Measurements from ENCODE around the gene RANBP3L. TPM values are rescaled to one million over a fixed set of nuclear protein-coding genes. Genes with fewer than 3 reads are reported as not detected.
"Not testable (repeated sequence)": the region's sequence is repeated elsewhere in the genome, so short reads cannot be mapped to it uniquely, and the experiment has no call there.

RANBP3L gene, protein sequence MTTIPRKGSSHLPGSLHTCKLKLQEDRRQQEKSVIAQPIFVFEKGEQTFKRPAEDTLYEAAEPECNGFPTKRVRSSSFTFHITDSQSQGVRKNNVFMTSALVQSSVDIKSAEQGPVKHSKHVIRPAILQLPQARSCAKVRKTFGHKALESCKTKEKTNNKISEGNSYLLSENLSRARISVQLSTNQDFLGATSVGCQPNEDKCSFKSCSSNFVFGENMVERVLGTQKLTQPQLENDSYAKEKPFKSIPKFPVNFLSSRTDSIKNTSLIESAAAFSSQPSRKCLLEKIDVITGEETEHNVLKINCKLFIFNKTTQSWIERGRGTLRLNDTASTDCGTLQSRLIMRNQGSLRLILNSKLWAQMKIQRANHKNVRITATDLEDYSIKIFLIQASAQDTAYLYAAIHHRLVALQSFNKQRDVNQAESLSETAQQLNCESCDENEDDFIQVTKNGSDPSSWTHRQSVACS
- total RNA-seq, result 0.10 TPM

DNA sequence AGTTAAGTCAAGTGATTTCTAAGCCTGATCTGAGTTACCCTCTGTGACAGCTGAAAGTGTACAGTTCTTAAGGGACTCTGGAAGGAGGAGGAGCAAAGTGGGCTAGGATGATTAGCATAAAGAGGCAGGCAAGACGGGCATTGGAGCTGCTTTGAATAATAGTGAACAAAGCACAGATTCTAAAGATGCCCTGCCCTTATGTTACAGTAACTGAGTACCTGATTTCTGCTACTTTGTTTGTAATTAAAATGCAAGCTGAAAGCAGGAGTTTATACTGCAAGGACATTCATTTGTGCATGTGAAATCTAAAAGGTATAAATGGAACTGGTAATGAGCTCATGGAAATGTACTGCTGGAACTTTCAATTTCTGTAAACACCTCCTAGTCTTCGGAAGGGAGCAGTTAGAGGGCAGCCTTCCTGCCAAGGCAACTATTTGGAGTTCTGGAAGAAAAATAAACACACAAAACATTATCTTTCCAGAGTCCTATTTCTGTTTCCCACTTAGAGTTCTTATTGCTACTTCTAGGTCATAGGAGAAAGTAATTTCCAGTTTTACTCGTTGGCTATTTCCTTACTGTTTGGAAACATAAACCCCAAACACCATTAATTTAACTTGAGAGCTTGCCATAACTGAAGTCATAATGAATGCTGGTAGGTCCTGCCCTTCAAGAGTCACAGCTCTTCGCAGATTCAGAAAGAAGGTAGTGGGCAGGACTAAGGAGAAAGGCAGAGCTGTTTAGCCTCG, at the start of gene RANBP3L:
Gene RANBP3L, minus strand, starts transcription at position 45 of the 746 bp plus-strand sequence. CDS start 486 bp downstream, outside the sequence.
- Histone ChIP-seq H3K4me1 (ENCODE audit: insufficient read depth, low read length) (no peaks in the 10 kb centered on the region), H3K27me3 (ENCODE audit: insufficient read depth, low read length) (no peaks in the 10 kb centered on the region), H3K4me3 (ENCODE audit: low read length) (no peak within 1 kb of the TSS), H3K9me3 (ENCODE audit: low read depth, low read length) (no peaks in the 10 kb centered on the region)

DNA sequence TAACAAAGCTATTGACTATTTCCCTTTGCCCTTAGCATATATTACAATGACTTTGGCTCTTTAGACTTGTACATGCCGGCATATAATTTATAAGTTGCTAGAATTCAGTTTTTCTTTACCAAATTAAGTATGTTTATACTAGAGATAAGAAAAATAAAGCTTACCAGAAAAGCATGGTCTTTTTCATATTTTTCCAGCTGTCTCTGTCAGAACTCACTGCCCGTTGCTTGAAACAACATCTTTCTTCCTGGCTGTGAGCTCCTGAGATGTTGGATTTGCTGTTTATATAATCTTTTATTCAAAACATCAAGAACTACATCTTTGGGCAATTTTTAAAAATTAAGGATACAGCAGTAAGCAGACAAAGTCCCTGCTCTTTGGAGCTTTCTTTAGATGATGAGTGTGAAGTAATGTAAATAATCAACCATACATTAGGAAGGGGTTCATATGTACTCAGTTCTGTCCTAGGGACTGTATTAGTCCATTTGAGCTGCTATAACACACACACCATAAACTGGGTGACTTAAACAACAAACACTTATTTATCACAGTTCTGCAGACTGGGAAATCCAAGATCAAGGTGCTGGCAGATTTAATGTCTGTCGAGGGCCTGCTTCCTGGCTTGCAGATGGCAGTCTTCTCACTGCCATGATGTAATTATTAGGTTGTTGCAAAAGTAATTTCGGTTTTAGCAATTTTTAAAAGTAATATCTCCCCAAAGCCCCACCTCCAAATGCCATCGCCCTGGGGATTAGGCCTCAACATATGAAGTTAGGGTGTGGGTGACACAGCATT, 45.4 kb upstream of the RANBP3L start:
- no peaks in the 10 kb centered on the region for H3K9me3 ChIP-seq (ENCODE audit: low read depth, low read length)
- H3K27me3 ChIP-seq (ENCODE audit: insufficient read depth, low read length), result no peaks in the 10 kb centered on the region
- H3K4me3 ChIP-seq (ENCODE audit: low read length), result no peak overlapping the region
- no peaks in the 10 kb centered on the region for H3K4me1 ChIP-seq (ENCODE audit: insufficient read depth, low read length)

- Histone ChIP-seq H3K9me3 (ENCODE audit: low read depth, low read length) (no peaks in the 10 kb centered on the region), H3K4me1 (ENCODE audit: insufficient read depth, low read length) (no peaks in the 10 kb centered on the region), H3K4me3 (ENCODE audit: low read length) (no peak overlapping the region), H3K27me3 (ENCODE audit: insufficient read depth, low read length) (no peaks in the 10 kb centered on the region)
These were observed 43.2 kb upstream of the RANBP3L start for GRCh38 chr5:36344899-36345298.

- not testable (repeated sequence) for H3K9me3 ChIP-seq (ENCODE audit: low read depth, low read length); H3K4me3 ChIP-seq (ENCODE audit: low read length); H3K27me3 ChIP-seq (ENCODE audit: insufficient read depth, low read length); H3K4me1 ChIP-seq (ENCODE audit: insufficient read depth, low read length)
These were observed 40.0 kb upstream of the RANBP3L start for GRCh38 chr5:36341720-36342119.

DNA sequence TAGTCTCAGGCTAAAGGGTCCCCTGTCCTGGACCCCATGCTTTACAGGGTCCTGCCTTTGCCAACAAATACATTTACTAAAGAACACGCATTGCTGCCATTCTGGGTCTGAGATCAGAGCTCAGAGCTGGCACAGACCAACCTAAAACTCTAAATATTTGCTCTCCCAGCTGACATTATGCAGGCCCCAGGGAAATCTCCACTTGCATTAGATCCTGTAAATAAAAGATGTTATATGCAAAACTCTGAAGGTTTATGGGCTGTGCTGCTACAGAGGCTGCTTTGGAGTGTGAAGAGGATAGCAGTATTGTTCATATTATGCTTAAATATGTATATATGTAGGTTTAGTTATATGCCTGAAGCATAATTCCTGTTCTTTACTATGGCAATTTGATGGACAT, 35.9 kb upstream of the RANBP3L start:
- H3K4me3 ChIP-seq (ENCODE audit: low read length), result no peak overlapping the region
- H3K27me3 ChIP-seq (ENCODE audit: insufficient read depth, low read length), result no peaks in the 10 kb centered on the region
- no peaks in the 10 kb centered on the region for H3K9me3 ChIP-seq (ENCODE audit: low read depth, low read length)
- H3K4me1 ChIP-seq (ENCODE audit: insufficient read depth, low read length), result no peaks in the 10 kb centered on the region

GRCh38 chr5:36334315-36334714, 32.6 kb upstream of the RANBP3L start:
- Histone ChIP-seq H3K4me3 (ENCODE audit: low read length) (no peak overlapping the region), H3K9me3 (ENCODE audit: low read depth, low read length) (no peaks in the 10 kb centered on the region), H3K27me3 (ENCODE audit: insufficient read depth, low read length) (no peaks in the 10 kb centered on the region), H3K4me1 (ENCODE audit: insufficient read depth, low read length) (no peaks in the 10 kb centered on the region)

- H3K27me3 ChIP-seq (ENCODE audit: insufficient read depth, low read length); H3K4me3 ChIP-seq (ENCODE audit: low read length); H3K4me1 ChIP-seq (ENCODE audit: insufficient read depth, low read length); H3K9me3 ChIP-seq (ENCODE audit: low read depth, low read length): not testable (repeated sequence)
These were observed 31.0 kb upstream of the RANBP3L start for GRCh38 chr5:36332720-36333119.

DNA sequence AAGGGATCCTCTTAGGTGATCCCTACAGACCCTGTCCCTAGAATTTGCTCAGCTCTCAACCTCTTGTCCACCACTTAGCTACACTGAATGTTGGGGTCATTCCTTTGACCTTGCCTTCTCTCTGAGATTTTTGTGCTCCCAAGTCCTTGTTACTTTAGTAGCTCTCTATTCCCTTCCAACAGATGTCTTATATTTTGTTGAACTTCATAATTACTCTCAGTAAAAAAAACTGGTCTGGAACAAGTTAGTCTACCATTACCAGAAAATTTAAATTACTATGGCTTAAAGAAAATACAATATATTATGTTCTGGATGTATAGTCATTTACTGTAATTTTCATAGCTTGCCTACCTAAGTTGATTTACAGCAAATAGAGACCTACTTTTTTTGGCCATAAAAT, 23.5 kb upstream of the RANBP3L start:
- Histone ChIP-seq H3K4me3 (ENCODE audit: low read length) (no peak overlapping the region), H3K4me1 (ENCODE audit: insufficient read depth, low read length) (no peaks in the 10 kb centered on the region), H3K9me3 (ENCODE audit: low read depth, low read length) (no peaks in the 10 kb centered on the region), H3K27me3 (ENCODE audit: insufficient read depth, low read length) (no peaks in the 10 kb centered on the region)

GRCh38 chr5:36323926-36324781, 22.5 kb upstream of the RANBP3L start:
- Histone ChIP-seq H3K4me3 (ENCODE audit: low read length) (no peak overlapping the region), H3K27me3 (ENCODE audit: insufficient read depth, low read length) (no peaks in the 10 kb centered on the region), H3K9me3 (ENCODE audit: low read depth, low read length) (no peaks in the 10 kb centered on the region), H3K4me1 (ENCODE audit: insufficient read depth, low read length) (no peaks in the 10 kb centered on the region)

GRCh38 chr5:36312953-36313672, 11.4 kb upstream of the RANBP3L start:
- H3K4me1 ChIP-seq (ENCODE audit: insufficient read depth, low read length), result no peaks in the 10 kb centered on the region
- H3K9me3 ChIP-seq (ENCODE audit: low read depth, low read length), result no peaks in the 10 kb centered on the region
- H3K27me3 ChIP-seq (ENCODE audit: insufficient read depth, low read length), result no peaks in the 10 kb centered on the region
- no peak overlapping the region for H3K4me3 ChIP-seq (ENCODE audit: low read length)

GRCh38 chr5:36311956-36312355, 10.3 kb upstream of the RANBP3L start:
- no peaks in the 10 kb centered on the region for H3K9me3 ChIP-seq (ENCODE audit: low read depth, low read length)
- H3K27me3 ChIP-seq (ENCODE audit: insufficient read depth, low read length), result no peaks in the 10 kb centered on the region
- H3K4me1 ChIP-seq (ENCODE audit: insufficient read depth, low read length), result no peaks in the 10 kb centered on the region
- no peak overlapping the region for H3K4me3 ChIP-seq (ENCODE audit: low read length)

- H3K27me3 ChIP-seq (ENCODE audit: insufficient read depth, low read length), result no peaks in the 10 kb centered on the region
- no peak overlapping the region for H3K4me3 ChIP-seq (ENCODE audit: low read length)
- no peaks in the 10 kb centered on the region for H3K4me1 ChIP-seq (ENCODE audit: insufficient read depth, low read length)
- H3K9me3 ChIP-seq (ENCODE audit: low read depth, low read length), result no peaks in the 10 kb centered on the region
These were observed 8.4 kb upstream of the RANBP3L start for GRCh38 chr5:36310138-36310537.

GRCh38 chr5:36305571-36306326, 4.0 kb upstream of the RANBP3L start:
- no peaks in the 10 kb centered on the region for H3K27me3 ChIP-seq (ENCODE audit: insufficient read depth, low read length)
- no peaks in the 10 kb centered on the region for H3K4me1 ChIP-seq (ENCODE audit: insufficient read depth, low read length)
- H3K4me3 ChIP-seq (ENCODE audit: low read length), result no peak overlapping the region
- no peaks in the 10 kb centered on the region for H3K9me3 ChIP-seq (ENCODE audit: low read depth, low read length)
